GM12874 (cell line): ENCODE results near the gene COPZ2.

Source experiments
- TF ChIP-seq, protein P1 (sequence below): IDR thresholded peaks from 2 replicates; pipeline ENCODE4 v1.5.1; 2011; ENCODE audit warnings: low read depth, mild to moderate bottlenecking, control low read depth, low read length, moderate library complexity; ENCODE audit not compliant: insufficient read depth

The COPZ2 gene

DNA sequence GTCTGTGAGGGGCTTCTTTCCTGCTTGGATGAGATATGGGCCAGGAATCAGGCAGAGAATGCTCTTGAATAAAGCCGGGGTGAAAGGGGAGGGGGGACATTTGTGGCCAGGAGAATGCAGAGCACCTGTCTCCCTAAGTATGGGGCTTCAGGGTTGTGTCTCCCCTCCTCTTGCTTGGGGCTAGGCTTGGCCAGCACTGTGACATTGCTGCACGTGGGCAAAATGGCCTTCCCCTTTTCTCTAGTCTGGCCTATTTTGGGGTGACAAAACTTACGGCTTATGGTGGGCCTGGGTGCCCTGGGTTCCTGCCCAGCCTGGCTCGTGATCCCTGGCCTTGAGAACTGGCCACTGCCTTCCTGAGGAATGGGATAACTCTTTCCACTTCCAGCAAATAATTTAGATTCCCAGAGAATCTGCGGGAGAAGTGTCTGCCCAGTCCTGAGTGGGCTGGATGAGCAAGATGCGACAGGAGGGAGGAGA is 16.2 kb upstream of the COPZ2 start:
- TF ChIP-seq, protein P1, sequence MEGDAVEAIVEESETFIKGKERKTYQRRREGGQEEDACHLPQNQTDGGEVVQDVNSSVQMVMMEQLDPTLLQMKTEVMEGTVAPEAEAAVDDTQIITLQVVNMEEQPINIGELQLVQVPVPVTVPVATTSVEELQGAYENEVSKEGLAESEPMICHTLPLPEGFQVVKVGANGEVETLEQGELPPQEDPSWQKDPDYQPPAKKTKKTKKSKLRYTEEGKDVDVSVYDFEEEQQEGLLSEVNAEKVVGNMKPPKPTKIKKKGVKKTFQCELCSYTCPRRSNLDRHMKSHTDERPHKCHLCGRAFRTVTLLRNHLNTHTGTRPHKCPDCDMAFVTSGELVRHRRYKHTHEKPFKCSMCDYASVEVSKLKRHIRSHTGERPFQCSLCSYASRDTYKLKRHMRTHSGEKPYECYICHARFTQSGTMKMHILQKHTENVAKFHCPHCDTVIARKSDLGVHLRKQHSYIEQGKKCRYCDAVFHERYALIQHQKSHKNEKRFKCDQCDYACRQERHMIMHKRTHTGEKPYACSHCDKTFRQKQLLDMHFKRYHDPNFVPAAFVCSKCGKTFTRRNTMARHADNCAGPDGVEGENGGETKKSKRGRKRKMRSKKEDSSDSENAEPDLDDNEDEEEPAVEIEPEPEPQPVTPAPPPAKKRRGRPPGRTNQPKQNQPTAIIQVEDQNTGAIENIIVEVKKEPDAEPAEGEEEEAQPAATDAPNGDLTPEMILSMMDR, result no peak

DNA sequence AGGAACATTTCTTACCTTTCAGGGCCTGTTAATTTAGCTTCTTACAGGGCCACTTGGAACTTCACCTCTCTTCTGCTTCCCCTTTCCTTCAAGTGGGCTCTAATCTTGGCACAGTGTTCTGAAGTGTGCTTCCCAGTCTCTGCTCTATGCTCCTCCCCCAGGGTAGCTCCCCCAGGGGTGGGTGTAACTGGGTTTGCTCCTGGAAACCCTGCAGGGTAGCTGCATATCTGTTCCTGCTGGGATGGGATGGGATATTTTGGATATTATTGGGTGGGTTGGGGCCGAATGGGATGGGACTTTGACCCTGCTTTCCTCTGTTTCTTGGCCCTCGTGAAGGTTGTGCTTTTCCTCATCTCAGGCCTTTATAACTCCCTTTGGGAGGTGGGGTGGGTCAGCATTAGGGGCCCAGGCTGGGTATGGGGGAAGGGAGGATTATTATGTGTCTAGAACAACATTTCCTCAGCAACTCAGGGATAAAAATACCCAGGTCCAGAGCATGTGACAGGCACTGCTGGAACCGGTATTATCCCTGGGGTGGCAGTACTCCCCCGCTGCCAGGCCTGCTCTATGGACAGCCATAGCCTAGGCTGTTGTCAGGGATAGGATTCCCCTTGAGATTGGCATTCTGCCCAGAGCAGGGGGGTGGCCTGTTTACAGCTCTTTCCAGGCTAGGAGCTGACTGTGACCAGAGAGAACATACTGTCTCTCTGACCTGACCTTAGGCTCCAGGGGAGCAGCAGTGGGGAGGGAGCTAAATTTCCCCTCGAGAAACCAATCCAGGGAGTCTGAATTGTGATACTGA is 15.6 kb upstream of the COPZ2 start:
- TF ChIP-seq, protein P1, result no peak

DNA sequence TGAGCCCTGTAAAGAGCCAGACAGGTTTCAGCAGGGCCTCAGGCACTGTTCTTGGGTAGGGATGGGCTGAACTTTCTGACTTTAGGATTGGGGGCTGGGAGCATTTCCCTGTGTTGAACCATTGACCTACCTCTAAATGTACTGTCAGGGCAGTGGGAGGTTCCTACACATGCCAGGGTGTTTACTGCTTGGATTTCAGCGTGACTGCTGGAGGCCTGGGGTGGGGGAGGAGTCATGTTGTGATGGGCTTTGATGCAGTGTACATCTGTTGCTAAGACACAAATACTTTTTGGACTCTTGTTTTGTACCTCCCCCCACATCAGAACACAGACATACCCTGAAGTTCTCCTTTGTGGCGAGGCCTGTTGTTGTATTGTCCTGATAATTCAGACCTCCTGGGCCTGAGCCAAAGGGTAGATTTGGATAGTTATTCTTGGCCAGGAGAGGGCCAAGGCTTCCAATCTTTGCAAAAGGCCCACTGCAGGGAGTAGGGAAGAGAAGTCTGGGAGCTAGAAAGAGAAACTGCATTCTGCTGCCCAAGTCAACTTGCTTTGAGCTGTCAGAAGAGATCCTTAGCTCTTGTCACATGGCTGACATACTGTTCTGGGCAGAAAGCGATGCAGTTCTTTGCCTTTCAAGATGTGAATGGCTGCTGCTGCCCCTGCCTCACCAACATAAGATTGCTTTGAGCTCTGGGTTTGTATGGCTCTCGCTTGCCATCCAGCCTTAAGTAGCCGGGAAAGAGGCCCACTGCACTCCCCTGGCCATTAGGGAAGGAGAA is 14.3 kb upstream of the COPZ2 start:
- TF ChIP-seq, protein P1, result no peak

GRCh38 chr17:48051283-48051682 is 13.7 kb upstream of the COPZ2 start:
- TF ChIP-seq, protein P1, result no peak

- TF ChIP-seq, protein P1, result no peak
Observed at GRCh38 chr17:48048384-48049126, 11.0 kb upstream of the COPZ2 start.

GRCh38 chr17:48047741-48048383 is 10.3 kb upstream of the COPZ2 start, which contains the start of gene NFE2L1:
Gene NFE2L1, plus strand, starts transcription at chr17:48048359. Its CDS starts 2,760 bp downstream, at chr17:48051119.
- TF ChIP-seq, protein P1, result no peak
